Prostate gland (tissue), 2 donors: ENCODE measurements around the gene SERPINB2. TPM values are rescaled to one million over a fixed set of nuclear protein-coding genes. Genes with fewer than 3 reads are reported as not detected.

ENCODE experiments used
- DNase-seq: peaks from one replicate; pipeline ENCODE4 v3.0.0-alpha.2; 2019; ENCODE audit warnings: low spot score
- H3K27ac ChIP-seq, 2 donors: fragments of 200-600 bp; sonication (generic); 2 replicates each; pipeline ENCODE4 v1.5.1; 2017 to 2019
- H3K27me3 ChIP-seq: fragments of 200-600 bp; sonication (generic); replicated peaks from 2 replicates; pipeline ENCODE4 v1.5.1; 2019; ENCODE audit not compliant: insufficient read depth
- H3K36me3 ChIP-seq, 2 donors: fragments of 200-600 bp; sonication (generic); 1 replicate in 1 of 2; 2 replicates in 1 of 2; pipeline versions ENCODE4 v1.5.1 to v1.8.1; 2017 to 2019
- H3K4me1 ChIP-seq: fragments of 200-600 bp; sonication (generic); replicated peaks from 2 replicates; pipeline ENCODE4 v1.5.1; 2019
- H3K4me3 ChIP-seq, 2 donors: fragments of 200-600 bp; sonication (generic); 2 replicates each; pipeline ENCODE4 v1.5.1; 2017 to 2019
- H3K9me3 ChIP-seq: fragments of 200-600 bp; sonication (generic); 2 replicates; pipeline ENCODE4 v1.5.1; 2017
- CTCF ChIP-seq, 4 experiments: fragments of 200-600 bp in 2 of 4; fragments of 450-650 bp in 2 of 4; sonication (generic) in 2 of 4; IDR thresholded peaks; 1 replicate in 3 of 4; 2 replicates in 1 of 4; pipeline ENCODE4 v1.5.1; 2016 to 2019; ENCODE audit warnings: antibody characterized with exemption in 4 of 4, mild to moderate bottlenecking in 2 of 4, moderate library complexity in 2 of 4
- POLR2A ChIP-seq: fragments of 450-650 bp; IDR thresholded peaks from one replicate; pipeline ENCODE4 v1.6.1; 2016; ENCODE audit warnings: antibody characterized with exemption, mild to moderate bottlenecking
- POLR2AphosphoS5 ChIP-seq: sonication (generic); formaldehyde crosslinking; IDR thresholded peaks from one replicate; pipeline ENCODE4 v1.6.1; 2017; ENCODE audit warnings: antibody characterized with exemption
- WGBS: methylation state at CpG from one replicate; pipeline ENCODE4 v1.1.5; 2018; 5-methylcytosine and 5-hydroxymethylcytosine counted together
- intact Hi-C: fragments of 100-400 bp; cut with DNase I; formaldehyde crosslinking; loops from one replicate; pipeline ENCODE4 v1.14.2; 2022
- total RNA-seq, 2 donors: library from RNA; depleted of rRNA; stranded (reverse); fragments of >200 nt; gene quantifications; one replicate each; pipeline ENCODE4 v1.1.0, GENCODE V29; 2016

Gene SERPINB2
- total RNA-seq, 2 donors from 2014 or later, result 0.18 to 0.62 TPM

- intact Hi-C loops, result no loop called here
Measured at GRCh38 chr18:63868546-63868945, 19.0 kb upstream of the SERPINB2 start.

GRCh38 chr18:63869374-63869773 lies 18.1 kb upstream of the SERPINB2 start:
- WGBS, result 76% methylated on average over 9 of the region's 9 CpGs
- no peak for DNase-seq
- Histone ChIP-seq H3K9me3 (no peaks in the 10 kb centered on the region), H3K4me1 (no peaks in the 10 kb centered on the region), H3K27ac (no peak overlapping the region), H3K36me3 (no peaks in the 10 kb centered on the region), H3K27me3 (no peaks in the 10 kb centered on the region), H3K4me3 (no peak overlapping the region)
- intact Hi-C loops, result no loop called here
- no peak for TF ChIP-seq POLR2A
- no peak for TF ChIP-seq CTCF (IDR thresholded peaks at IDR 0.05)
- TF ChIP-seq POLR2AphosphoS5, result no peak

More at GRCh38 chr18:63868546-63868945, 19.0 kb upstream of the SERPINB2 start:
- Histone ChIP-seq H3K9me3 (no peaks in the 10 kb centered on the region), H3K27ac (no peak overlapping the region), H3K4me3 (no peak overlapping the region), H3K36me3 (no peaks in the 10 kb centered on the region), H3K4me1 (no peaks in the 10 kb centered on the region), H3K27me3 (no peaks in the 10 kb centered on the region)
- no peak for DNase-seq
- WGBS, result 88% methylated on average over 9 of the region's 9 CpGs
- TF ChIP-seq POLR2AphosphoS5 (no peak), CTCF (IDR thresholded peaks at IDR 0.05) (no peak), POLR2A (no peak)

GRCh38 chr18:63869851-63870250 lies 17.7 kb upstream of the SERPINB2 start:
- intact Hi-C loops, result no loop called here
- WGBS, result 88% methylated on average over 3 of the region's 3 CpGs
- Histone ChIP-seq H3K36me3 (no peaks in the 10 kb centered on the region), H3K4me1 (no peaks in the 10 kb centered on the region), H3K27ac (no peak overlapping the region), H3K27me3 (no peaks in the 10 kb centered on the region), H3K9me3 (no peaks in the 10 kb centered on the region), H3K4me3 (no peak overlapping the region)
- DNase-seq, result no peak
- TF ChIP-seq POLR2A (no peak), CTCF (IDR thresholded peaks at IDR 0.05) (no peak), POLR2AphosphoS5 (no peak)

GRCh38 chr18:63871836-63872235 lies 15.7 kb upstream of the SERPINB2 start:
- Histone ChIP-seq H3K27ac (no peak overlapping the region), H3K36me3 (no peaks in the 10 kb centered on the region), H3K27me3 (no peaks in the 10 kb centered on the region), H3K9me3 (no peaks in the 10 kb centered on the region), H3K4me1 (no peaks in the 10 kb centered on the region), H3K4me3 (no peak overlapping the region)
- WGBS, result 81% methylated on average over 1 of the region's 1 CpG
- no peak for DNase-seq
- intact Hi-C loops, result no loop called here
- TF ChIP-seq POLR2AphosphoS5 (no peak), CTCF (IDR thresholded peaks at IDR 0.05) (no peak), POLR2A (no peak)

GRCh38 chr18:63872586-63872985 lies 14.9 kb upstream of the SERPINB2 start:
- Histone ChIP-seq H3K36me3 (no peaks in the 10 kb centered on the region), H3K27me3 (no peaks in the 10 kb centered on the region), H3K27ac (no peak overlapping the region), H3K9me3 (no peaks in the 10 kb centered on the region), H3K4me3 (no peak overlapping the region), H3K4me1 (no peaks in the 10 kb centered on the region)
- no peak for TF ChIP-seq POLR2A
- no peak for TF ChIP-seq POLR2AphosphoS5
- no peak for TF ChIP-seq CTCF (IDR thresholded peaks at IDR 0.05)
- no peak for DNase-seq
- intact Hi-C loops, result no loop called here
